Glutamatergic neuron (in vitro differentiated cells): ENCODE results near the gene QPCT. TPM values are rescaled to one million over a fixed set of nuclear protein-coding genes. Genes with fewer than 3 reads are reported as not detected.

Experiments
- DNase-seq: peaks from one replicate; pipeline ENCODE4 v3.0.0; 2022
- H3K27ac Mint-ChIP-seq: one replicate; pipeline ENCODE4 v1.8.0; 2020; ENCODE audit warnings: mild to moderate bottlenecking, mixed read lengths, inconsistent platforms; ENCODE audit not compliant: unreplicated experiment
- H3K27me3 Mint-ChIP-seq: one replicate; pipeline ENCODE4 v1.8.0; 2020; ENCODE audit warnings: mild to moderate bottlenecking, moderate library complexity, mixed read lengths, inconsistent platforms; ENCODE audit not compliant: unreplicated experiment
- H3K36me3 Mint-ChIP-seq: one replicate; pipeline ENCODE4 v1.8.0; 2020; ENCODE audit warnings: mild to moderate bottlenecking, mixed read lengths, inconsistent platforms; ENCODE audit not compliant: unreplicated experiment
- H3K4me1 Mint-ChIP-seq: one replicate; pipeline ENCODE4 v1.8.0; 2020; ENCODE audit warnings: mild to moderate bottlenecking, low read depth, mixed read lengths, inconsistent platforms; ENCODE audit not compliant: unreplicated experiment
- H3K4me3 Mint-ChIP-seq: one replicate; pipeline ENCODE4 v1.8.0; 2020; ENCODE audit warnings: mild to moderate bottlenecking, mixed read lengths, inconsistent platforms; ENCODE audit not compliant: unreplicated experiment
- H3K9me3 Mint-ChIP-seq: one replicate; pipeline ENCODE4 v1.8.0; 2020; ENCODE audit warnings: mild to moderate bottlenecking, moderate library complexity, mixed read lengths, inconsistent platforms; ENCODE audit not compliant: unreplicated experiment
- CTCF ChIP-seq: fragments of 200-600 bp; sonication (generic); IDR thresholded peaks from one replicate; pipeline ENCODE4 v1.5.0; 2021; ENCODE audit not compliant: partially characterized antibody, unreplicated experiment
- total RNA-seq: library from RNA; stranded (reverse); fragmentation: NEBNext Ultra II Directional; extraction: Animal tissue kit (Norgen Biotek cat#: 25700); gene quantifications from one replicate; pipeline ENCODE4 v1.2.1, GENCODE V29; 2021; ENCODE audit not compliant: unreplicated experiment

Gene QPCT
- total RNA-seq, 1 donor from 2014 or later, result 7.4 TPM

GRCh38 chr2:37324786-37325624 is 19.4 kb upstream of the QPCT start, which contains the start of gene PRKD3:
TSS of gene PRKD3 (minus strand) at chr2:37324833. CDS start at chr2:37316524, 8,309 bp downstream.
- Mint-ChIP-seq H3K4me1 (peaks cover 17% of the 10 kb centered on the region), H3K9me3 (peaks cover 13% of the 10 kb centered on the region), H3K27me3 (peaks cover 8% of the 10 kb centered on the region), H3K4me3 (peak within 1 kb of the TSS; percentile 94), H3K27ac (peak within 1 kb of the TSS; percentile 92), H3K36me3 (no peaks in the 10 kb centered on the region)
- DNase-seq, result peak; percentile 52
- no peak for TF ChIP-seq CTCF

GRCh38 chr2:37325625-37326071 is 18.8 kb upstream of the QPCT start:
- H3K27ac Mint-ChIP-seq, result peak overlapping the region; percentile 12

GRCh38 chr2:37326285-37326684 is 18.1 kb upstream of the QPCT start:
- peaks cover 17% of the 10 kb centered on the region for H3K4me1 Mint-ChIP-seq
- H3K9me3 Mint-ChIP-seq, result peaks cover 13% of the 10 kb centered on the region
- no peaks in the 10 kb centered on the region for H3K36me3 Mint-ChIP-seq
- DNase-seq, result no peak
- peaks cover 8% of the 10 kb centered on the region for H3K27me3 Mint-ChIP-seq
- no peak for TF ChIP-seq CTCF
- peak overlapping the region; percentile 26 for H3K4me3 Mint-ChIP-seq
- no peak overlapping the region for H3K27ac Mint-ChIP-seq

More at GRCh38 chr2:37325625-37326071, 18.8 kb upstream of the QPCT start:
- TF ChIP-seq CTCF, result no peak
- peaks cover 17% of the 10 kb centered on the region for H3K4me1 Mint-ChIP-seq
- peaks cover 13% of the 10 kb centered on the region for H3K9me3 Mint-ChIP-seq
- no peak for DNase-seq
- H3K27me3 Mint-ChIP-seq, result peaks cover 8% of the 10 kb centered on the region
- no peaks in the 10 kb centered on the region for H3K36me3 Mint-ChIP-seq
- peak overlapping the region; percentile 87 for H3K4me3 Mint-ChIP-seq

GRCh38 chr2:37326866-37327634 is 17.4 kb upstream of the QPCT start:
- DNase-seq, result no peak
- no peaks in the 10 kb centered on the region for H3K36me3 Mint-ChIP-seq
- no peak for TF ChIP-seq CTCF
- peaks cover 8% of the 10 kb centered on the region for H3K27me3 Mint-ChIP-seq
- peaks cover 10% of the 10 kb centered on the region for H3K4me1 Mint-ChIP-seq
- H3K9me3 Mint-ChIP-seq, result peaks cover 13% of the 10 kb centered on the region
- H3K4me3 Mint-ChIP-seq, result no peak overlapping the region
- no peak overlapping the region for H3K27ac Mint-ChIP-seq
